Measurements from ENCODE around the gene CA10.

CA10 gene

DNA sequence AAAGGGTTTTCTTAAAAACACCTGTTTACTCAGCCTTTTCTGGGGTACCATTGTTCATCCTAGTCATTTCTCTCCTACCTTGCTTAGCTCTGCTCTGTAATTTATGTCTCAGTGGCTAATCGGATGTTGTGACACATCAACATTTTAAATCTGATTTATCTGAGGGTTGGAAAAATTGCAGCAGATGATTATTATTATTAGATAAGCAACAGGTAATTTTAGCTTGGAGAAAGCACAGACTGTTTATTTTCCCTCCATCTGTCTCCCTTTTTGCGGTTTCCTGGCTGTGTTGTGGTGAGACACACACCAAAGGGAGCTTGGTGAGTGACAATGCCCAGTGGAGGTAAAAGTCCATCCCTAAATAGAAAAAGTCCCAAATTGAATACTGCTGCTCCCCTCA, 508.3 kb downstream of the CA10 start:
- no peaks in the 10 kb centered on the region for H3K9me3 ChIP-seq (ENCODE audit: insufficient read depth, low read length, severe bottlenecking)
- H3K27ac ChIP-seq (ENCODE audit: low read length) = no peak overlapping the region
- H3K4me3 ChIP-seq (ENCODE audit: low read depth in 1 of 2, low read length in 2 of 2) = no peak overlapping the region
- H2AFZ ChIP-seq (ENCODE audit: low read depth, low read length) = no peak overlapping the region
- H3K4me2 ChIP-seq (ENCODE audit: insufficient read depth, low read length) = no peak overlapping the region
- H3K79me2 ChIP-seq (ENCODE audit: insufficient read depth, low read length) = no peaks in the 10 kb centered on the region
- no peaks in the 10 kb centered on the region for H4K20me1 ChIP-seq (ENCODE audit: insufficient read depth, low read length)
- DNase-seq (no peak), ATAC-seq (ENCODE audit: insufficient read depth, low read depth) (no peak)
- peaks cover under 1% of the 10 kb centered on the region; the same call in 1 of the 2 replicates for H3K4me1 ChIP-seq (ENCODE audit: insufficient read depth, low read length)
- no peaks in the 10 kb centered on the region for H3K36me3 ChIP-seq (ENCODE audit: insufficient read depth, low read length)
- TF ChIP-seq EZH2 (IDR thresholded peaks at IDR 0.05; ENCODE audit: borderline replicate concordance, low read depth, low read length, severe bottlenecking) = no peak
- TF ChIP-seq, protein P1, sequence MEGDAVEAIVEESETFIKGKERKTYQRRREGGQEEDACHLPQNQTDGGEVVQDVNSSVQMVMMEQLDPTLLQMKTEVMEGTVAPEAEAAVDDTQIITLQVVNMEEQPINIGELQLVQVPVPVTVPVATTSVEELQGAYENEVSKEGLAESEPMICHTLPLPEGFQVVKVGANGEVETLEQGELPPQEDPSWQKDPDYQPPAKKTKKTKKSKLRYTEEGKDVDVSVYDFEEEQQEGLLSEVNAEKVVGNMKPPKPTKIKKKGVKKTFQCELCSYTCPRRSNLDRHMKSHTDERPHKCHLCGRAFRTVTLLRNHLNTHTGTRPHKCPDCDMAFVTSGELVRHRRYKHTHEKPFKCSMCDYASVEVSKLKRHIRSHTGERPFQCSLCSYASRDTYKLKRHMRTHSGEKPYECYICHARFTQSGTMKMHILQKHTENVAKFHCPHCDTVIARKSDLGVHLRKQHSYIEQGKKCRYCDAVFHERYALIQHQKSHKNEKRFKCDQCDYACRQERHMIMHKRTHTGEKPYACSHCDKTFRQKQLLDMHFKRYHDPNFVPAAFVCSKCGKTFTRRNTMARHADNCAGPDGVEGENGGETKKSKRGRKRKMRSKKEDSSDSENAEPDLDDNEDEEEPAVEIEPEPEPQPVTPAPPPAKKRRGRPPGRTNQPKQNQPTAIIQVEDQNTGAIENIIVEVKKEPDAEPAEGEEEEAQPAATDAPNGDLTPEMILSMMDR (IDR thresholded peaks at IDR 0.05; ENCODE audit: borderline replicate concordance, extremely low read depth, low read length, poor library complexity, severe bottlenecking) = no peak
- H3K27me3 ChIP-seq (ENCODE audit: insufficient read depth, low read length, poor library complexity) = no peaks in the 10 kb centered on the region
- no peak overlapping the region for H3K9ac ChIP-seq (ENCODE audit: low read depth, low read length)

DNA sequence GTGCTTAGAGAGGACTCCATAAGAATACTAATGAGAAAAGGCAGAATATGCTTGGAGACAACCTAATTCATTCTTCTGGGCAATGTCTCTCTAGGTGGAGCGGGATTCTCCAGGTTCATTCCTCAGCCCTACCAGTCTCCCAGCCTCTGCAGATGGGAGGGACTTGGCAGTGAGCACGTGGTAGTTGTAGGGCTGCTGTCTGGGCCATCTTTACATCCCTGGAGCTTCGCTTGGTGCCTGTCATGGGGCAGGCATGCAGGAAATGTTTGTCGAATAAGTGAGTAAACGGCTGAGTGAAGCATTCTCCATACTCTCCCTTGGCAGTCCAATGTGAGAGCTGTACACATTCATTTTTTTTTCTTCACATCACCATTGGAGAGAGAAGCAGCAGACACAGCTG, 510.7 kb downstream of the CA10 start:
- no peaks in the 10 kb centered on the region for H3K9me3 ChIP-seq (ENCODE audit: insufficient read depth, low read length, severe bottlenecking)
- no peaks in the 10 kb centered on the region for H3K27me3 ChIP-seq (ENCODE audit: insufficient read depth, low read length, poor library complexity)
- no peaks in the 10 kb centered on the region for H4K20me1 ChIP-seq (ENCODE audit: insufficient read depth, low read length)
- H3K27ac ChIP-seq (ENCODE audit: low read length) = no peak overlapping the region
- no peaks in the 10 kb centered on the region for H3K4me1 ChIP-seq (ENCODE audit: insufficient read depth, low read length)
- no peaks in the 10 kb centered on the region for H3K36me3 ChIP-seq (ENCODE audit: insufficient read depth, low read length)
- TF ChIP-seq, protein P1 (IDR thresholded peaks at IDR 0.05; ENCODE audit: borderline replicate concordance, extremely low read depth, low read length, poor library complexity, severe bottlenecking) = no peak
- TF ChIP-seq EZH2 (IDR thresholded peaks at IDR 0.05; ENCODE audit: borderline replicate concordance, low read depth, low read length, severe bottlenecking) = no peak
- no peak overlapping the region for H3K4me2 ChIP-seq (ENCODE audit: insufficient read depth, low read length)
- no peaks in the 10 kb centered on the region for H3K79me2 ChIP-seq (ENCODE audit: insufficient read depth, low read length)
- ATAC-seq (ENCODE audit: insufficient read depth, low read depth) (no peak), DNase-seq (no peak)
- no peak overlapping the region for H2AFZ ChIP-seq (ENCODE audit: low read depth, low read length)
- no peak overlapping the region for H3K4me3 ChIP-seq (ENCODE audit: low read depth in 1 of 2, low read length in 2 of 2)
- H3K9ac ChIP-seq (ENCODE audit: low read depth, low read length) = no peak overlapping the region

DNA sequence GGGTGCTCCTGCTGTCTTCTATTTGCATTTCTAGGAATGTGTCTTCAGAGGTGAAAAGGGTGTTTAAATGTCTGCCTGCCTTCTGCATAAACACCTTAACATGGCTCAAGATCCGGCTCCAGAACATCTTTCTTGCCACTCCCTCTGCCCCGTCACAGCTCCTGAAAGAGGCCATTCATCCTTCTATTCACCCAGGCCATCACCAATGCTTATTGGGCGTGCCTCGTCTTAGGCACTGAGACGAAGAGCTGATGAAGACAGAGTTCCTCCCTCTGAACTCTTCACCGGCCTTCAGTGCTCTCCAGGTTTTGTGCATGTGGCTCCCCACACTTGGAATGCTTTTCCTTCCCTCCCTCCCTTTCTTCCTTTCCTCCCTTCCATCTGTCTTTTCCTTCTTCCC, 511.4 kb downstream of the CA10 start:
- H3K9ac ChIP-seq (ENCODE audit: low read depth, low read length) = no peak overlapping the region

More for the DNA sequence above, 511.4 kb downstream of the CA10 start:
- no peaks in the 10 kb centered on the region for H4K20me1 ChIP-seq (ENCODE audit: insufficient read depth, low read length)
- H3K79me2 ChIP-seq (ENCODE audit: insufficient read depth, low read length) = no peaks in the 10 kb centered on the region
- no peaks in the 10 kb centered on the region for H3K27me3 ChIP-seq (ENCODE audit: insufficient read depth, low read length, poor library complexity)
- H2AFZ ChIP-seq (ENCODE audit: low read depth, low read length) = no peak overlapping the region
- no peak overlapping the region for H3K4me3 ChIP-seq (ENCODE audit: low read depth in 1 of 2, low read length in 2 of 2)
- no peak overlapping the region for H3K4me2 ChIP-seq (ENCODE audit: insufficient read depth, low read length)
- H3K4me1 ChIP-seq (ENCODE audit: insufficient read depth, low read length) = no peaks in the 10 kb centered on the region
- no peak for ATAC-seq (ENCODE audit: insufficient read depth, low read depth)
- no peaks in the 10 kb centered on the region for H3K9me3 ChIP-seq (ENCODE audit: insufficient read depth, low read length, severe bottlenecking)
- no peak for TF ChIP-seq EZH2 (IDR thresholded peaks at IDR 0.05; ENCODE audit: borderline replicate concordance, low read depth, low read length, severe bottlenecking)
- TF ChIP-seq, protein P1 (IDR thresholded peaks at IDR 0.05; ENCODE audit: borderline replicate concordance, extremely low read depth, low read length, poor library complexity, severe bottlenecking) = no peak
- H3K36me3 ChIP-seq (ENCODE audit: insufficient read depth, low read length) = no peaks in the 10 kb centered on the region
- H3K27ac ChIP-seq (ENCODE audit: low read length) = no peak overlapping the region
- no peak for DNase-seq

All from DND-41 (cell line).